Activated T-cell treated with anti-CD3 and anti-CD28 coated beads, Interleukin-2, amount 50 U/mL, for 48 hours (primary cell): Measurements from ENCODE around the gene STPG1.

Experiments used
- DNase-seq, 2 experiments: peaks; one replicate each; pipeline ENCODE4 v3.0.0-alpha.2; 2020

The STPG1 gene

DNA sequence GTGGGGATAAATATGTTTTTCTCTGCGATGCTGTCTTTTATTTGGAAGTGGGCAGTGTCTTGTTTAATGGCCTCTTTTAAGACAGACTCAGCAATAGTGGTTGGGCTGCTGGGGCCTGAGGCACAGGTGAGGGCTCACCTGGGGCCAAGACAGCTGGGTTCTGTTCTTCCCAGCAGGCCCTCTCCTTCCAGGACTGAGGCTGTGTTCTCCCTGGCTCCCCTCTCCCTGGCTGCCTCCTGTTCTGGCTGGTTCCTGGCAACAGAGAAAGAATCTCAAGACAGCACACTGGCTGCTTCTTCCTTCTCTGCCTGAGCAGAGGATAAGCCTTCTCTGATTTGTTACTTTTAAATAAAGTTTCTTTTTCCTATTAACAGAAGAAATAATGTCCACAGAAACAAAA lies 101.8 kb downstream of the STPG1 start:
- no peak for DNase-seq

- no peak for DNase-seq
These were observed 102.3 kb downstream of the STPG1 start for GRCh38 chr1:24311234-24311633.

GRCh38 chr1:24309762-24310485 lies 103.7 kb downstream of the STPG1 start:
- peak; percentile 39 to 53 for DNase-seq

GRCh38 chr1:24308365-24309015 lies 105.1 kb downstream of the STPG1 start:
- no peak for DNase-seq
